HUES6 (cell line): ENCODE measurements around the gene BEX3.

Experiments used
- H3K27ac ChIP-seq: 2 replicates; pipeline ENCODE4 v1.7.0; 2013; ENCODE audit warnings: low read depth, mild to moderate bottlenecking, low read length, inconsistent platforms
- H3K27me3 ChIP-seq: 2 replicates; pipeline ENCODE4 v1.6.1; 2013; ENCODE audit warnings: low read length; ENCODE audit not compliant: control insufficient read depth, insufficient read depth
- H3K36me3 ChIP-seq: 2 replicates; pipeline ENCODE4 v1.6.1; 2013; ENCODE audit warnings: low read length; ENCODE audit not compliant: control insufficient read depth, insufficient read depth
- H3K4me1 ChIP-seq: 2 replicates; pipeline ENCODE4 v1.6.1; 2013; ENCODE audit warnings: low read length; ENCODE audit not compliant: control insufficient read depth, insufficient read depth
- H3K4me3 ChIP-seq: 2 replicates; pipeline ENCODE4 v1.5.1; 2013; ENCODE audit warnings: low read depth, low read length
- H3K9ac ChIP-seq: one replicate; pipeline ENCODE4 v1.6.1; 2013; ENCODE audit warnings: mild to moderate bottlenecking, low read length
- H3K9me3 ChIP-seq: 2 replicates; pipeline ENCODE4 v1.6.1; 2013; ENCODE audit warnings: low read depth, low read length; ENCODE audit not compliant: control insufficient read depth, insufficient read depth

Gene BEX3

DNA sequence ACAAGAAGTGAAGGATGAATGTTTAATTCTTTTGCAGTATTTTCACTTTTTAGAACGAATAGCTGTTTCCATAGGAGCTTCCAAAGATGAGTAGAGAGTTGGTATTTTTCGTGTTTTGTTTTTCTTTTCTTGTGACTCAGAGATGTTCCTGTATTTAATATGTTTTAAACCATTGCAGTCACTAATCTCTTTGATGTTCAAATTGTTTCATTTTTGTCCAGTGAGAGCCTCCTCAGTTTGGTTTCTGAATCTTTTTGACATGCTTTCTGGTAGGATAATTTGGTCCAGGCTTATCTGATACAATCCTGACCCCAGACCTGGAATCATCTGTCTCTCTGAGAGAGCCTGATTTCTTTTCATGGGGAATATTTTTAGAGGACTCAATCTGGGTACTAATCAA lies 41.6 kb downstream of the BEX3 start:
- H3K36me3 ChIP-seq: peaks cover 6% of the 10 kb centered on the region; the same call in 1 of the 2 replicates
- H3K27me3 ChIP-seq: peaks cover 12% of the 10 kb centered on the region; the same call in 1 of the 2 replicates
- peaks cover 25% of the 10 kb centered on the region for H3K4me1 ChIP-seq
- H3K9me3 ChIP-seq: peaks cover 2% of the 10 kb centered on the region; the same call in 1 of the 2 replicates
- no peak overlapping the region for H3K4me3 ChIP-seq
- no peak overlapping the region for H3K27ac ChIP-seq
- H3K9ac ChIP-seq: no peak overlapping the region

DNA sequence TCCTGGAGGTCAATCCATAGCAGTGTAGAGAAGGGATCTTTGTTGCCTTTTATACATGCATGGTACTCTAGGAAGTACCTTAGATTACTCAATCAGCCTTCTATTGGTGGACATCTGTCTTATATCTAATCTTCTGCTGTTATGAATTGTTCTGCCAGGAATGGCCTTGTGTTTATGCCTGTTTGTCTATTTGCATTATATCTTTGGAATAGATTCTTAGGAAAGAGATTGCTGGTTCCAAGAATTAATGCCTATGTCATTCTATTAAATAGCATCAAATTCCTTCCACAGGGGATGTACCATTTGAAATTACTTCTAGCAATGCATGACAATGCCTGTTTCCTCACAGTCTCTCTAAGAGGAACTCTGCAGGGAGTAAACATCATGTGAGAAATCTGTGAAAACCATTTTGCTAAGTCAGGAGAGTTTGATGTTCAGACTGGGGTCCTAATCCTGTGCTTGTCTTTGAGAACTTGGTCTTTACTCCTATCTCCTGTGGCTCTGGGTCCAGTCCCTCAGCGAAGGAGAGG lies 42.5 kb downstream of the BEX3 start:
- Histone ChIP-seq H3K4me1 (peaks cover 29% of the 10 kb centered on the region), H3K4me3 (no peak overlapping the region), H3K9ac (no peak overlapping the region), H3K27me3 (peaks cover 12% of the 10 kb centered on the region; the same call in 1 of the 2 replicates), H3K9me3 (peaks cover 2% of the 10 kb centered on the region; the same call in 1 of the 2 replicates), H3K27ac (no peak overlapping the region), H3K36me3 (peaks cover 10% of the 10 kb centered on the region; the same call in 1 of the 2 replicates)

DNA sequence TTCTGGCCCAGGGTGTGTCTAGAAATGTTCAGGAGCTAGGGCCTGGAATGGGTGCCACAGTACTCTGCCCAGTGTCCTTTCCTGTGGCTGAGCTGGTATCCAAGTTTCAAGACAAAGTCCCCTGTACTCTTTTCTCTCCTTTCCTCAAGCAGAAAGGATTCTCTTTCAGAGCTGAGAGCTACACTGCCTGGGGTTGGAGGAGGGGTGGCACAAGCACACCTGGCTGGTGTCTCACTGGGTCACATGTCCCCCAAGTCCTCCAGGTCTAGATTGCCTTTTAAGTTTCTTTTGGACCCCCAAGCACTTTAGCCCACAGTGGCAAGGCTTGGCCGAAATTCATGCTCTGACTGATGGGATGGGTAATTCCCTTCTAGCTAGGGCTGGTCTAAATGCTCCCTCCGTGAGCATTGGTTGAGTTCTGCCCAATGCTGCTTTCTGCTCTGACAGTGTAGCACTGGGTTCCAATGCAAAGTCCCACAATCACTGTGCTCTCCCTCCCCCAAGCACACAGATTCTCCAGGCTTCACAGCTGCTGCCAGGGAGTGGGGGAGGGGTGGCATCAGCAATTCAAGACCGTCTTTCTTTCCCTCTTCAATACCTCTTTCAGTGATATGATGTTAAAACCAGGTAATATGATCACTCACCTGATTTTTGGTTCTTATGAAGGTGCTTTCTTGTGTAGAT lies 47.8 kb downstream of the BEX3 start:
- peaks cover 34% of the 10 kb centered on the region for H3K4me1 ChIP-seq
- peak overlapping the region; percentile 8; the same call in 1 of the 2 replicates for H3K4me3 ChIP-seq
- H3K27ac ChIP-seq: peak overlapping the region; percentile 38; the same call in 1 of the 2 replicates
- H3K9ac ChIP-seq: no peak overlapping the region
- no peaks in the 10 kb centered on the region; the same call in 1 of the 2 replicates for H3K27me3 ChIP-seq
- peaks cover 12% of the 10 kb centered on the region; the same call in 1 of the 2 replicates for H3K36me3 ChIP-seq
- peaks cover 2% of the 10 kb centered on the region; the same call in 1 of the 2 replicates for H3K9me3 ChIP-seq
